A673 (cell line): Measurements from ENCODE around the gene USP51.

Experiments used
- CTCF ChIP-seq: fragments of 300-800, 200-600 bp; sonication (generic); conservative IDR thresholded peaks from 2 replicates; pipeline ENCODE4 v1.5.1; 2017; ENCODE audit warnings: low read depth, mild to moderate bottlenecking, antibody characterized with exemption, low read length, moderate library complexity, mixed read lengths
- EZH2 ChIP-seq: fragments of 200-600 bp; sonication (generic); IDR thresholded peaks from 2 replicates; pipeline ENCODE4 v1.6.1; 2017; ENCODE audit warnings: borderline replicate concordance, low read depth, mild to moderate bottlenecking, mixed read lengths, antibody characterized with exemption, low read length; ENCODE audit not compliant: poor library complexity, severe bottlenecking

GRCh38 chrX:55523356-55523755, 33.7 kb upstream of the USP51 start:
- TF ChIP-seq CTCF (no peak), EZH2 (no peak)
